GM18520 (cell line): Measurements from ENCODE around the gene EGLN1.

Experiments used
- ATAC-seq: cut with Tn5 transposase; IDR thresholded peaks from one replicate; pipeline ENCODE4 v1.9.1; 2021; ENCODE audit not compliant: unreplicated experiment

EGLN1 gene

DNA sequence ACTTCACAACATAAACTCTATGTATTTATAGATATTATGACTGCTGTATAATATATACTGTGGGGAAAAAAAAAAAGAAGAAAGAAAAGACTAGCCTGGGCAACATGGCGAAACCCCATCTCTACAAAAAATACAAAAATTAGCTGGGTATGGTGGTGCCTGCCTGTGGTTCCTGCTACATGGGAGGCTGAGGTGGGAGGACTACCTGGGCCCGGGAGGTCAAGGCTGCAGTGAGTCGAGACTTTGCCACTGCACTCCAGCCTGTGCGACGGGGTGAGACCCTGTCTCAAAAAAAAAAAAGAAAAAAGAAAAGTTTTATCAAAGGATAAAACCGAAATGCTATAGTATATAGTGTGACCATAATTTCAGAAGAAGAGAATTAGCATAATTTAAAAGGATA is 87.1 kb downstream of the EGLN1 start:
- no peak for ATAC-seq

DNA sequence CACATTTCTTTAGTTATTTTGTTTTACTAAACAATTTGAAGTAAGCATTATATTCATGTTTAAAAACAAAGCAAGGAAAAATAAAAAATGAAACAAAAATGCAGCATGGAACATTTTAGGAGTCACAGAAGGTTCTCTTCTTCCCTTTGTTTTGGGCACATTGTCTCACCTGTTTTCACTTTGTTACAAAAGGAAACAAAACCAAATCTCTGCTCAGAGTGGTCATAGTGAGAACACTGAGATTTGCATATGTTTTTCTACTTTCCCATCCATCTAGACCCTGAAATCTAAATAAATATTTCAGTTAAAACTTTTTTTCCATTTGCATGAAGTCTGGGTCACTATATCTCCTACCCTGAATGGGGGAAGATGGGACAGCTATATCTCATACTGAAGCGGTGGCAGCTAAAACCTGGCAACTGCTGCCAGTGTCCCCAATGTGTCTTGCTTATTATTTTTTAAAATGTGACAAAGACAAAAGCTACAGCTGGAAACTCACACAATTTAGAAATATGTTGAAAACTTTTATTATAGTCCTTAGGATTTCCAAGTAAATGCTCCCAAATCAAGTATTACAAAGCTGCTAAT is 87.9 kb downstream of the EGLN1 start:
- peak; percentile 18 for ATAC-seq

GRCh38 chr1:231332761-231333160 is 89.3 kb downstream of the EGLN1 start:
- ATAC-seq: no peak

DNA sequence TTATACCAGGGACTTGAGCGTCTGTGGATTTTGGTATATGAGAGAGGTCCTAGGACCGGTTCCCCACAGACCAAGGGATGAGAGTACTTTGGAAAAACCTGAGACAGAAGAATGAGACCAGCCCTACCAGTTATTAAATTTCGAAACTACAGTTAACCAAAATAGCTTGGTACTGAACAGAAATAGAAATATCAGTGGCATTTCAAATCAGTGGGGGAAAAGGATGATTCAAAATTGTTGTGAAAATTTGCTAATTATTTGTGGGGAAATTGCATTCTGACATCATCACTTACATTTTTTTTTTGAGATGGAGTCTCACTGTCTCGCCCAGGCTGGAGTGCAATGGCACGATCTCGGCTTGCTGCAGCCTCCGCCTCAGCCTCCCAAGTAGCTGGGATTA is 92.6 kb downstream of the EGLN1 start:
- no peak for ATAC-seq

GRCh38 chr1:231327617-231328016 is 94.5 kb downstream of the EGLN1 start:
- ATAC-seq: no peak

DNA sequence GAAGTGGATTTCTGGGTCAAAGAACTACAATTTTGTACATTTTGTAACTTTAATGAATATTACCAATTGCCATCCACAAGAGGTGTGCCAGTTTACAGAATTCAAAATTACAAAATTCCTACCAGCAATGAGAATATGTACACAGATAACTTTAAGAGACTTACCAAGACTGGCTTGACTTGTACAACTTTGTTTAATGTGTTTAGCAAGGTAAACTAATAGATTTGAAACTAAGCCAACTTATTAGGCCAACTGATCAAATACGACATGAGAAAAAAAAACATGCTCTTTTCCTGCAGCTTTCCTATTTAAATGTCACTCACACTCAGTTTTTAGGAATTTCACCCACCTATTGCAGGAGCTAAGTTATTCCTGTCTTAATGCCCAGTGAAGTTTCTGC is 95.8 kb downstream of the EGLN1 start:
- no peak for ATAC-seq

DNA sequence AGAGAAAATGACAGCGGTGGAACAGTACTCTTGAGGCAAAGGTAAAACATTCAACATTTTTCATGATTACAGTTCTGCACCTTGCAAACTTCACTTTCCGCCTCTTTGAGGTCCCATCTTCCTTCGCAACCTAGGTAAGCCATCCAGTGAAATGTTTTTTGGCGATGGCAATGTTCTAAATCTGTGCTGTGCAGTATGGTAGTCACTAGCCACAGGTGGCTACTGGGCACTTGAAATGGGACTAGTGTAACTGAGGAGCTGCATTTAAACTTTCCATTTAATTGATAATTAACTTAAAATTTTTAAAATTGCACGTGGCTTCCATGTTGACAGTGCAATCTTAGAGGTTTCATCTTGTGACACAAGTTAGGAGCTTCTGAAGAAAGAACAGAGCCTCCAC is 97.4 kb downstream of the EGLN1 start:
- ATAC-seq: no peak

GRCh38 chr1:231322880-231323530 is 99.1 kb downstream of the EGLN1 start:
- ATAC-seq: no peak

- no peak for ATAC-seq
Measured at GRCh38 chr1:231319080-231319479, 103.0 kb downstream of the EGLN1 start.

DNA sequence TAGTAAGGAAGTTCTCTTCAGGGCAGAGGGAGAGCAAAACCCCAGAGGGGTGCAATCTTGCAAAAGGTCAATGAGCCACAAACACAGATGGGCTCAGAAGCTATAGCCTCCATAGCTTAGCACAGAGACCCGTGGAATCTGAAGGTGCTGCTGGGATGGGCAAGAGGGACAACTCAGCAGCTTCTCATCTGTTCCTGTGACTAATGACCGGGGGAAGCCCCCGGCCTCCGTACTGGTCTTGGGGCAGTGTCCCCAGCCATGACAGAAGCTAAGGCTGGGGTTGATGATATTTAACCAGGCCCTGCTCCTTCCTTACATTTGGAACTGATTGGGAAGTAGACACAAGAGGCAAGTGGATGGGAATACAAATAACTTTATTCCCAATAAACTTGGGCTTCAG is 103.5 kb downstream of the EGLN1 start:
- ATAC-seq: no peak

DNA sequence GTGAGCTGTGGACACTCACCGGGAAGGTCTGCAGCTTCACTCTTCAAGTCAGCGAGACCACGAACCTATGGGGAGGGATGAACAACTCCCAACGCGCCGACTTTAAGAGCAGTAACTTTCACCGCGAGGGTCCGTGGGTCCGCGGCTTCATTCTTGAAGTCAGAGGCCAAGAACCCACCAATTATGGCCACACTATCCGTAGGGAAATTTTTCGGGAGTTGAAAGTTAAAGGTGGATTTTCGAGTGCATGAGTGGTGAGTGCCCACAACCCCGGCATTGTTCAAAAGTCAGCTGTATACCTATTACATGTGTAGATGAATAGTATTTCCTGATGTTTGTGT is 104.1 kb downstream of the EGLN1 start:
- ATAC-seq: no peak

DNA sequence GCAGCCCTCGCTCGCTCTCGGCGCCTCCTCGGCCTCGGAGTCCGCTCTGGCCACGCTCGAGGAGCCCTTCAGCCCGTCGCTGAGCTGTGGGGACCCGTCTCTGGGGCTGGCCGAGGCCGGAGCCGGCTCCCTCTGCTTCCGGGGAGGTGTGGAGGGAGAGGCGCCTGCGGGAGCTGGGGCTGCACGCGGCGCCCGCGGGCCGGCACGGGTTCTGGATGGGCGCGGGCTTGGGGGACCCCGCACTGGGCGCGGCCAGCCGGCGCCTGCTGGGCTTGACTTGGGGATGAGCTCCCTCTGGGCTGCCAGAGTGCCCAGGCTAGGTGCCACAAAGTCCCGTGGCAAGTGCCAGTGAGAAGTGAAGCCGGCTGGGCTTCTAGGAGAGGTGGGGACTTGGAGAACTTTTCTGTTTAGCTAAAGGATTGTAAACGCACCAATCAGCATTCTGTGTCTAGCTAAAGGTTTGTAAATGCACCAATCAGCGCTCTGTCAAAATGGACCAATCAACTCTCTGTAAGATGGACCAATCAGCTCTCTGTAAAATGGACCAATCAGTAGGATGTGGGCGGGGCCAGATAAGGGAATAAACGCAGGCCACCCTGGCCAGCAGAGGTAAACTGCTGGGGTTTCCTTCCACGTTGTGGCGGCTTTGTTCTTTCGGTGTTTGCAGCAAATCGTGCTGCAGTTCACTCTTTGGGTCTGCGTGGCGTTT is 104.6 kb downstream of the EGLN1 start:
- ATAC-seq: no peak

DNA sequence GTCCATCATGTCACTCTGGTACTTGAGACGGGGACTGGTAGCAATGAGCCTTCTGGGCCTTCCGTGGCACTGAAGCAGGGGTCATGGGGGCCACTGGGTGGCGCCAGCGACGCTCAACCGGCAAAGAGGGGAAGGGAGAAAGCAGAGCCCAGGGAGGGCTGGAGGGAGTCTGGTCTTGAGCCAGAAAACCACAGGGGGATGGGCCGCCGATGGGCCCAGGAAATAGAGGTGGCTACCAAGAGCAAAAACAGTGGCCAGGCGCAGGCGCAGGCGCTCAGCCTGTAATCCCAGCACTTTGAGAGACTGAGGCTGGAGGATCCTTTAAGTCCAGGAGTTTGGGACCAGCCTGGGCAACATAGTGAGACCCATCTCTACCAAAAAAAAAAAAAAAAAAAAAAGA is 106.2 kb downstream of the EGLN1 start:
- ATAC-seq: no peak
